ENCODE measurements around the gene CLHC1.

GRCh38 chr2:55230551-55230950, 1.5 kb downstream of the CLHC1 start:
- TF ChIP-seq CTCF (IDR thresholded peaks at IDR 0.05) = no peak
- TF ChIP-seq POLR2A (IDR thresholded peaks at IDR 0.05) = no peak
